GM12875 (cell line): ENCODE measurements around the gene ZCCHC3.

Experiments
- H3K4me3 ChIP-seq: one replicate; pipeline ENCODE4 v1.5.1; 2011; ENCODE audit warnings: low read depth, low read length, control low read depth
- TF ChIP-seq, protein P1 (sequence below): IDR thresholded peaks from 2 replicates; pipeline ENCODE4 v1.5.1; 2011; ENCODE audit warnings: low read depth, mild to moderate bottlenecking, control low read depth, inconsistent platforms, low read length, moderate library complexity, borderline replicate concordance; ENCODE audit not compliant: insufficient read depth

ZCCHC3 gene

DNA sequence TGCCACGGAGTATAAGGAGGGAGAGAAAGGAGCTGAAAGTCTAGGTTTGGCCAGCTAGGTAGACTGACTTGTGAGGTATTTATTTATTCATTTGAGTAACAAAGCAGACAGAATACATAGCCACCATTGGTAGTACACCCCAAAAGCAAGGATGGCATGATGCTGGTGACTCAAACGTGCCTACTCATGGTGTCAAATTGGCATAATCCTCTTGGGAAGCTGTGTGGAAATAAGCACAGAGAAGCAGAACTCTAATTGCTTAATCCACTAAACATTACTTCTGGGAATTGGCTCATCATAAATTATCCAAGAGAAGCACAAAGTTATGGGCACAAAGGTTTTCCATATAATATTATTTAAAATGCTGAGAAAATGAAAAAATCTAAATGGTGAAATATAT, 37.4 kb upstream of the ZCCHC3 start:
- no peak overlapping the region for H3K4me3 ChIP-seq
- TF ChIP-seq, protein P1, sequence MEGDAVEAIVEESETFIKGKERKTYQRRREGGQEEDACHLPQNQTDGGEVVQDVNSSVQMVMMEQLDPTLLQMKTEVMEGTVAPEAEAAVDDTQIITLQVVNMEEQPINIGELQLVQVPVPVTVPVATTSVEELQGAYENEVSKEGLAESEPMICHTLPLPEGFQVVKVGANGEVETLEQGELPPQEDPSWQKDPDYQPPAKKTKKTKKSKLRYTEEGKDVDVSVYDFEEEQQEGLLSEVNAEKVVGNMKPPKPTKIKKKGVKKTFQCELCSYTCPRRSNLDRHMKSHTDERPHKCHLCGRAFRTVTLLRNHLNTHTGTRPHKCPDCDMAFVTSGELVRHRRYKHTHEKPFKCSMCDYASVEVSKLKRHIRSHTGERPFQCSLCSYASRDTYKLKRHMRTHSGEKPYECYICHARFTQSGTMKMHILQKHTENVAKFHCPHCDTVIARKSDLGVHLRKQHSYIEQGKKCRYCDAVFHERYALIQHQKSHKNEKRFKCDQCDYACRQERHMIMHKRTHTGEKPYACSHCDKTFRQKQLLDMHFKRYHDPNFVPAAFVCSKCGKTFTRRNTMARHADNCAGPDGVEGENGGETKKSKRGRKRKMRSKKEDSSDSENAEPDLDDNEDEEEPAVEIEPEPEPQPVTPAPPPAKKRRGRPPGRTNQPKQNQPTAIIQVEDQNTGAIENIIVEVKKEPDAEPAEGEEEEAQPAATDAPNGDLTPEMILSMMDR, result no peak

DNA sequence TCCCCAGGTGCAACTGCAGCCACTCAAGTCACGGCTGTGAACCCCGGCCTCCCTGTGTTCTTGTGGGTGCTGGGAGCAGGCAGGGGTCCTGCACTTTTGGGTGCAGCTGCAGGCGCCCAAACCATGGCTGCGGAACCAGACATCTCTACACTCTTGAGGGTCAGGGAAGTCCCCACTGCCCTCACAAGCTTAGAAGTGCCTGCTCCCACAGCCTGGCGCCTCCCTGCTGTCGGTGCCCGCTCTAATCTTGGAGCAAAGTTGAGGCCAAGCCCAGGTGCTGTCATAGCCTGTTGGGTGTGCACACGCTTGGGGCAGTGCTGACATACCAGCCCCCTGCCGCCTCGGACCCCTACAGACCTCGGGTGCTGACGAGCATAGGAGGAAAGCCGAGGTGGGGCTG, 33.7 kb upstream of the ZCCHC3 start:
- TF ChIP-seq, protein P1, result no peak
- no peak overlapping the region for H3K4me3 ChIP-seq

DNA sequence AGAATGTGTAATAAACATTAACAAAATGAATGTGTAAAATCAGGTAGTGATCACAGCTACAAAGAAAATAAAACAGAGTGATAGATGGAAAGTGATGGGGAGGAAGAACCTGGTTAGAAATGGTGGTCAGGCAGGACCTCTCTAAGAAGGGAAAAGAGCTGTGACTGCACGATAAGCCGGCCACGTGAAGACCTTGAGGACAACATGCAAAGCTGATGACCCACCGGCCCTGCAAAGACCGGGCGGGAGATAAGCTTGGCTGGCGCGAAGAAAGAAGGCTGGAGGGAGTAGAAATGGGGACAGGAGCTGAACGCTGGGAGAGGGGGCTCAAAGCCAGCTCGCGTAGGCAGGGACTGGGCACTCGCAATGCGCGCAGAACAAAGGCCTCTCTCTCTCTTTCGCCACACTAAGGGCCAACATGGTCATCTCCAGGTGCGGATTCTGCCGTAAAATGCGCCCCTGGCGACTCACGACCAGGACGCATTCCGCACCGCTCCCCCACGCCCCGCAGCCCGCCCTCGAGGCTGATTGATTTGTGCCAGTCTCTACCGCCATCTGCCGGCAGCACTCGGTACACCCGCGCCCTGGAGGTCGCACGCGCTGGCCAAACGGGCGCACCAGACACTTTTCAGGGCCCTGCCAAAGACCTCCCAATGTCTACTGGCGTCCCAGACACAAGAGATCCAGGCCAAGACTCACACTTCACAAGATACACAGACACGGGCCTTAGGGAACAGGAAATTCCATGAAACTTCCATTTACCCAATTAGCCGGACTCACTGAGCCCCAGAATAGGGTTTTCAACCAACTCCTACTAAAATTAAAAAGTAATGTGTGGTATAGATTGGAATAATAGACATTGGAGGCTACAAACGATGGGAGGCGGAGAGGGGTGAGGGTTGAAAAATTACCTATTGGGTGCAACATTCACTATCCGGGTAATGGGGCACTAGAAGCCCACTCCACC, 30.5 kb upstream of the ZCCHC3 start:
- TF ChIP-seq, protein P1, result peak; percentile 98
- H3K4me3 ChIP-seq, result peak overlapping the region; percentile 54

DNA sequence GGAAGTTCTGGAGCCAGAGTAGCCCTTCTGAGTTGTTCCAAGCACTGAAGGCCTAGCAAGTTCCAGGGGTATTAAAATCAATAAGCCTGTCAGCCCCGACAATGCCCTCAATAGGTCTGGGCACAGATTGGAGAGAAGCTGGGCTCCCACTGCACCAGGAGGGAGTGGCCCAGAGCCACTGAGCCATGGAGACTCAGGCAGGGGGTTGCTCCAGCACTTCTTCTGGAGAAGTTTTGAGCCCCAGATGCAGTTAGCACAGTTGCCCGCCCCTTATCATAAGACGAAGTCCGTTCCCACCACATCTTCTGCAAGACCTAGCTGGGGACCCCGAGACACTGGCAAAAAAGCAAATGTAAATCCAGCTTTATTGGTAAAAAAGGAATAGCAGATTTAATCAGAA, 26.9 kb upstream of the ZCCHC3 start:
- TF ChIP-seq, protein P1, result no peak
- H3K4me3 ChIP-seq, result no peak overlapping the region

DNA sequence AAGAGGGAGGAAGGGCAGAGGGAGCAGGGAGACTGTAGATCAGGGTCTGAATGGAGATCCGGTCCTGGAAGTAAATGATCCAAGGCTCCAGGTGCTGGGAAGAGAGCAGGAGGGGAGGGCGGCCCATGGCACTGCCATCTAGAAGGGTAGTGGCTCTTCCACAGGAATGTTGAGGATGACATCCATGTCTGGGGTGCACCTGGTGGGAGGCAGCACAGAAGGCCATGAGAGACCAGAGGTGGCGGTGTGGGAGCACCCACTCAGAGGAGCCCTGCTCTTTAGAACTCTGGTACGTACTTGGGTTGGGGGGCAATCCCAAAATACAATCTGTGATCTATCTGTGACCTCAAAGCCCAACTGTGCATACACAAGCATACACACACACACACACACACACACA, 26.3 kb upstream of the ZCCHC3 start:
- TF ChIP-seq, protein P1, result no peak
- no peak overlapping the region for H3K4me3 ChIP-seq

DNA sequence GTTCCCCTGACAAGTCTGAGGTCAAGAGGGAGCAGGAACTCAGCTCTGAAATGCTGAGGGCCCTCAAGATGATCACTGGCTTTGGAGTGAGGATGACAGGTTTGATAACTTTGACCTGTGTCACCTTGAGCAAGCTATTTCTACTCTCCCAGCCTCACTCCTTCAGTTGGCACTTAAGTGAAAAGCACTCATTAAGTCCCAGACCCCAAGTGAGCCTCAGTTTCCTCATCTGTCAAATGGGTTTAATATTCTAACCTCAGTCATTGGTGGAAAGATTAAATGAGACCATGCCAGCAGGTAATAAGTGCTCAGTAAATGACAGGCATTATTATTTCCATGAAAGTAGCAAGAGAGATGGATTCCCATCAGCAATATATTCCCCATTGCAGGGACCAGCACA, 25.8 kb upstream of the ZCCHC3 start:
- TF ChIP-seq, protein P1, result no peak
- no peak overlapping the region for H3K4me3 ChIP-seq

DNA sequence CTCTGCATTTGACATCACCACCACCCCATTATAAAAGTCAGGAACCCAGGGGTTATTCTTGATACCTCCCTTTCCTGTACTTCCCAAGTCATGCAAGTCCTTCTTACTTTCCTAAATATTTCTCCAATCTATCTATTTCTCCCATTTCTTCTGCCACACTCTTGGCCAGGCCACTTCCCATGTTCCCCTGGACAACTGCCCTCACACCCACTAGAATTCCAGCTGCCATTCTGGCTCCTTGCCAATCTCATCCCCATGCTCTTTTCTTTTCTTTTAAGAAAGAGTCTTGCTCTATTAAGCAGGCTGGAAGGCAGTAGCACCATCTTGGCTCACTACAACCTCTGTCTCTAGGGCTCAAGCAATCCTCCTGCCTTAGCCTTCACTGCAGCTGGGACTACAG, 24.7 kb upstream of the ZCCHC3 start:
- no peak overlapping the region for H3K4me3 ChIP-seq

More for the DNA sequence above, 24.7 kb upstream of the ZCCHC3 start:
- TF ChIP-seq, protein P1, result no peak
